BE2C (cell line): ENCODE measurements around the gene PPOX.

ENCODE experiments used
- DNase-seq: peaks from one replicate; pipeline ENCODE4 v3.0.0-alpha.2; 2020
- H3K27me3 ChIP-seq: fragments of 250-450 bp; sonication (Bioruptor Pico); 2 replicates; pipeline ENCODE4 v1.5.1; 2020; ENCODE audit warnings: mild to moderate bottlenecking
- H3K36me3 ChIP-seq: fragments of 250-450 bp; sonication (Bioruptor Pico); 2 replicates; pipeline ENCODE4 v1.5.1; 2020; ENCODE audit warnings: mild to moderate bottlenecking
- H3K4me1 ChIP-seq: fragments of 250-450 bp; sonication (Bioruptor Pico); 2 replicates; pipeline ENCODE4 v1.5.1; 2020
- H3K4me3 ChIP-seq: 2 replicates; pipeline ENCODE4 v1.5.1; 2011; ENCODE audit warnings: low read depth, low read length
- H3K9me3 ChIP-seq: fragments of 250-450 bp; sonication (Bioruptor Pico); 2 replicates; pipeline ENCODE4 v1.5.1; 2020
- CTCF ChIP-seq: IDR thresholded peaks from 2 replicates; pipeline ENCODE4 v1.5.1; 2012; ENCODE audit warnings: mild to moderate bottlenecking, low read depth, low read length

Gene PPOX

GRCh38 chr1:161198194-161198896, 32.1 kb downstream of the PPOX start:
- no peak; the same call in 1 of the 2 replicates for TF ChIP-seq CTCF
- peak; percentile 71 for DNase-seq
- peak overlapping the region; percentile 34 for H3K4me3 ChIP-seq
- no peaks in the 10 kb centered on the region for H3K9me3 ChIP-seq
- H3K4me1 ChIP-seq, result peaks cover 39% of the 10 kb centered on the region
- H3K36me3 ChIP-seq, result no peaks in the 10 kb centered on the region
- H3K27me3 ChIP-seq, result no peaks in the 10 kb centered on the region

- Histone ChIP-seq H3K9me3 (no peaks in the 10 kb centered on the region), H3K36me3 (no peaks in the 10 kb centered on the region), H3K27me3 (no peaks in the 10 kb centered on the region), H3K4me1 (peaks cover 39% of the 10 kb centered on the region), H3K4me3 (peak within 1 kb of the TSS; percentile 34)
- DNase-seq, result no peak
- TF ChIP-seq CTCF, result no peak
Observed at GRCh38 chr1:161198897-161199431, 32.7 kb downstream of the PPOX start, which contains the start of gene ADAMTS4. Gene ADAMTS4 (minus strand): TSS chr1:161199054. CDS start chr1:161198627, 427 bp downstream.

- DNase-seq, result no peak
- peaks cover 39% of the 10 kb centered on the region for H3K4me1 ChIP-seq
Observed at GRCh38 chr1:161199506-161200139, 33.4 kb downstream of the PPOX start.

GRCh38 chr1:161200421-161200991, 34.3 kb downstream of the PPOX start:
- Histone ChIP-seq H3K27me3 (no peaks in the 10 kb centered on the region), H3K4me3 (no peak overlapping the region), H3K4me1 (peaks cover 39% of the 10 kb centered on the region), H3K36me3 (peaks cover 7% of the 10 kb centered on the region; the same call in 1 of the 2 replicates), H3K9me3 (no peaks in the 10 kb centered on the region)
- no peak for TF ChIP-seq CTCF
- no peak for DNase-seq

More at GRCh38 chr1:161199506-161200139, 33.4 kb downstream of the PPOX start:
- H3K4me3 ChIP-seq, result no peak overlapping the region
- 0 out of 2 replicates have a peak, but pooled peaks cover 3% of the 10 kb centered on the region for H3K36me3 ChIP-seq
- TF ChIP-seq CTCF, result no peak
- H3K27me3 ChIP-seq, result no peaks in the 10 kb centered on the region
- H3K9me3 ChIP-seq, result no peaks in the 10 kb centered on the region

- Histone ChIP-seq H3K27me3 (no peaks in the 10 kb centered on the region), H3K4me1 (peaks cover 39% of the 10 kb centered on the region), H3K36me3 (peaks cover 8% of the 10 kb centered on the region), H3K4me3 (peak overlapping the region; percentile 67), H3K9me3 (no peaks in the 10 kb centered on the region)
- no peak for DNase-seq
- no peak for TF ChIP-seq CTCF
Observed at GRCh38 chr1:161200992-161201835, 35.0 kb downstream of the PPOX start.
